Brain microvascular endothelial cell (primary cell): ENCODE results near the gene TOMM6.
A peak's percentile ranks its signal among the peaks of the same experiment; 100 is the strongest.

ENCODE experiments used
- DNase-seq: peaks from one replicate; pipeline ENCODE4 v3.0.0-alpha.2; 2020
- H3K27ac ChIP-seq: fragments of 250-450 bp; sonication (Bioruptor Pico); 2 replicates; pipeline ENCODE4 v1.5.1; 2020; ENCODE audit warnings: mild to moderate bottlenecking, moderate library complexity
- H3K27me3 ChIP-seq: fragments of 250-450 bp; sonication (Bioruptor Pico); replicated peaks from 2 replicates; pipeline ENCODE4 v1.5.1; 2020; ENCODE audit warnings: mild to moderate bottlenecking
- H3K36me3 ChIP-seq: fragments of 250-450 bp; sonication (Bioruptor Pico); replicated peaks from 2 replicates; pipeline ENCODE4 v1.5.1; 2020; ENCODE audit warnings: mild to moderate bottlenecking
- H3K4me3 ChIP-seq: 2 replicates; pipeline ENCODE4 v1.5.1; 2011; ENCODE audit warnings: low read depth, mild to moderate bottlenecking, control low read depth, low read length, moderate library complexity
- in situ Hi-C: cut with HindIII; loops from 2 replicates; pipeline ENCODE4 v1.10.0; 2017; ENCODE audit warnings: low sequenced_read_pairs, low pct_ligation_motif_present
- TF ChIP-seq, protein P1 (sequence below): IDR thresholded peaks from 2 replicates; pipeline ENCODE4 v1.5.1; 2011; ENCODE audit warnings: low read depth, mild to moderate bottlenecking, moderate library complexity, low read length, control low read depth, inconsistent platforms; ENCODE audit errors: missing control alignments

TOMM6 gene

DNA sequence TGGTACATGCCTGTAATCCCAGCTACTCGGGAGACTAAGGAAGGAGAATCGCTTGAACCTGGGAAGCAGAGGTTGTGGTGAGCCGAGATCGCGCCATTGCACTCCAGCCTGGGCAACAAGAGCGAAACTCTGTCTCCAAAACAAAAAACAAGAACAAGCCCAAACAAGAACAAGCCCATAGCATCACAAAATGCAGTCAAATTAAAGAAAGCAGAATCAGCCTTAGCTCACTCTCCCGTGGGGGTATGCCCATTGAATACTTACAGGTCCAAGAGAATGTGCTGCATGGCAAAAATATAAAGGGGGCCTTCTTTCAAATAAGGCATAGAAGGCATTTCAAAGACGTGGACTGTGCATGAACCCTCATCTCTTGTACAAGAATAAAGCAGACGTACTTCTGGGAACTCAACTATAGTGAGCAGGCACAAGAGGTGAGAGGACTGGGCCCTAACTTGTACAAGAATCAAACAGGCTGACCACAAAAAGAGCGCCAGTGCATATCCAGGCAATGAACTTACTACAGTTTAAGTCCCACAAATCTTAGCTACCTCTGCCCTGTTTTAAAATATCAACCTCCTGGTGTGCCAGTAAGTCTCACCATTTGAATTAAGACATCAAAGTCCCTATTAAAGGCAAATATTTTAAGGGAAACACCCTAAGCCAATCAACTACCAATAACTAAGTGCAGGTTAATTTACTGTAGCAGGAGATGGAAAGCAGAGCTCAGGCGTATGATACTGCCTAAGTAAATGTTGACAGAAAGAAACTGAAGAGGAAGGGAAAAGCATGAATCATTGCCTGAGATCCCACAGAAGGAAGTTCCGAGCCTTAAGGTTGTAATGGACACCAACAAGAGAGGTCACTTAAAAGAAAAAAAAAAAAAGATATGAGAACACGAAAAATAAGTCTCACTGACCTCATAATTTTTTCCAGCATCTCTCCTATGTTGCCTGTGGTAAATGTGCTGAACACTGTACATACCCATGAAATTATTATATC lies 37.4 kb downstream of the TOMM6 start:
- Histone ChIP-seq H3K36me3 (no peaks in the 10 kb centered on the region), H3K27ac (peak overlapping the region; percentile 54), H3K27me3 (no peaks in the 10 kb centered on the region), H3K4me3 (no peak overlapping the region)
- in situ Hi-C loops = no loop called here
- TF ChIP-seq, protein P1, sequence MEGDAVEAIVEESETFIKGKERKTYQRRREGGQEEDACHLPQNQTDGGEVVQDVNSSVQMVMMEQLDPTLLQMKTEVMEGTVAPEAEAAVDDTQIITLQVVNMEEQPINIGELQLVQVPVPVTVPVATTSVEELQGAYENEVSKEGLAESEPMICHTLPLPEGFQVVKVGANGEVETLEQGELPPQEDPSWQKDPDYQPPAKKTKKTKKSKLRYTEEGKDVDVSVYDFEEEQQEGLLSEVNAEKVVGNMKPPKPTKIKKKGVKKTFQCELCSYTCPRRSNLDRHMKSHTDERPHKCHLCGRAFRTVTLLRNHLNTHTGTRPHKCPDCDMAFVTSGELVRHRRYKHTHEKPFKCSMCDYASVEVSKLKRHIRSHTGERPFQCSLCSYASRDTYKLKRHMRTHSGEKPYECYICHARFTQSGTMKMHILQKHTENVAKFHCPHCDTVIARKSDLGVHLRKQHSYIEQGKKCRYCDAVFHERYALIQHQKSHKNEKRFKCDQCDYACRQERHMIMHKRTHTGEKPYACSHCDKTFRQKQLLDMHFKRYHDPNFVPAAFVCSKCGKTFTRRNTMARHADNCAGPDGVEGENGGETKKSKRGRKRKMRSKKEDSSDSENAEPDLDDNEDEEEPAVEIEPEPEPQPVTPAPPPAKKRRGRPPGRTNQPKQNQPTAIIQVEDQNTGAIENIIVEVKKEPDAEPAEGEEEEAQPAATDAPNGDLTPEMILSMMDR = no peak
- peak; percentile 66 for DNase-seq

DNA sequence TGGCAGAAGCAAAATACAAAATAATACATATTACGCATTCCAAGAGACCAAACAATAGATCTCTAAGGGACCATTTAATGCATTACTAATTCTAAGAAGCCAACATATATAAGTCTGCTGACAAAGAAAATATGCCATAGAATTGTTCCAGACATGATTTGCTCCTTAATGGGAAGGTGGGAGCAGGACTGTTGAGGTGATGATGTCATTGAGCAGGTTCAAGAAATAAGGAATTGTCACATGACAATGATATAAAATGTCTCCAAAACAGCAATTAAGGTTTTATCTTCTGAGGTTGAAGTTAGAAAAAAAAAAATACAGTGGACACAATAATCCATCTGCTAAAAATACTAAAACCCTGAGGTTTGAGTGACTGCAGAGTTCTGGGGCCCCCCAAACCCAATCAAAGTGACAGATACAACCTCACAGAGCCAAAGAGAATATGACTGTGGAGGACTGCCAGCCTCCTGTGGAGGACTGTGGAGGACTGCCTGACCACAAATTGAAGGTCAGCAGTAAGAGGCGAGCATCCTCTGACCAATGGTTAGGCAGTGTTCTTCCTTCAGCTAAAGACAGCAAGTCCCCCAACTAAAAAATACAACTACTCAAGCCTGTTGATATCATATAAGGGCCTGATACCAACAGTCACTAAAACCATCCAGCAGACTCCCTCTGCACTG lies 39.0 kb downstream of the TOMM6 start:
- TF ChIP-seq, protein P1 = no peak
- H3K27ac ChIP-seq = no peak overlapping the region
- no peaks in the 10 kb centered on the region for H3K27me3 ChIP-seq
- no peaks in the 10 kb centered on the region for H3K36me3 ChIP-seq
- no peak overlapping the region for H3K4me3 ChIP-seq
- in situ Hi-C loops = no loop called here
- no peak for DNase-seq

DNA sequence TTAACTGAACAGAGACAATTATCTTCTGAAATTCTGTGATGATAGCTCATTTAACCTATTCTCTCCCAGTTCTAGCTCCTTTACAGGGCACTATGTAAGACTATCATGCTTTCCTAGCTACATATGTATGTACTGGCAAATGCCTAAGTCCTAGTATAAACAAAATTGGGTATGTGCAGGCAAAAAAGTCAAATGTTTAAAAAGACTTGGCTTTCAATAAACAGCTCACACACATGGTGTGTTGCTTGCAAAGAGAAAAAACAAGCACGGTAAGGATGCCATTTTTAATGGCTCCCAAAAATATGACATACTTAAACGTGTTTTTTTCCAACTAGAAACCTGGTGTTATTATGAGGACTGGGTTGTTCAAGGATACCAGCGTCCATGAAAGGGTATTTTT lies 44.8 kb downstream of the TOMM6 start:
- in situ Hi-C loops = no loop called here
- Histone ChIP-seq H3K27ac (no peak overlapping the region), H3K27me3 (no peaks in the 10 kb centered on the region), H3K36me3 (no peaks in the 10 kb centered on the region), H3K4me3 (no peak overlapping the region)
- no peak for DNase-seq
- TF ChIP-seq, protein P1 = no peak

DNA sequence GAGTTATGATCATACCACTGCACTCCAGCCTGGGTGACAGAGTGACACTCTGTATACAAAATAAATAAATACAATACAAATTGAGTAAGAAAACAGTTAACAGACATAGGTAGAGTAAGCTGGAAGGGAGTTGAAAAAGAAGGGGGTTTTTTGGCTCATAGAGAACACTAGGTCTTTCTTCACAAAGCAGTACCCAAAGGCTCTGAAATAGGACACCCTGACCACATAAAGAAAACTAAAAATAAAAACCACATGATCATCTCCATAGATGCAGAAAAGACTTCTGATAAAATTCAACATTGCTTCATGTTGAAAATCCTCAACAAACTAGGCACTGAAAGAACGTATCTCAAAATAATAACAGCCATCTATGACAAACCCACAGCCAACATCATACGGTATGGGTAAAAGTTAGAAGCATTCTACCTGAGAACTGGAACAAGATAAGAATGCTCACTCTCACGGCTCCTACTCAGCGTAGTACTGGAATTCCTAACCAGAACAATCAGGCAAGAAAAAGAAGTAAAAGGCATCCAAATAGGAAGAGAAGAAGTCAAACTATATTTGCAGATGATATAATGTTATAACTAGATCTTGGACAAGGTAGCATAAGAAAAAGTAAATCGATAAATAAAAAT lies 48.6 kb downstream of the TOMM6 start:
- H3K36me3 ChIP-seq = no peaks in the 10 kb centered on the region
- TF ChIP-seq, protein P1 = no peak
- H3K27ac ChIP-seq = no peak overlapping the region
- in situ Hi-C loops = no loop called here
- DNase-seq = no peak
- H3K4me3 ChIP-seq = no peak overlapping the region
- no peaks in the 10 kb centered on the region for H3K27me3 ChIP-seq

DNA sequence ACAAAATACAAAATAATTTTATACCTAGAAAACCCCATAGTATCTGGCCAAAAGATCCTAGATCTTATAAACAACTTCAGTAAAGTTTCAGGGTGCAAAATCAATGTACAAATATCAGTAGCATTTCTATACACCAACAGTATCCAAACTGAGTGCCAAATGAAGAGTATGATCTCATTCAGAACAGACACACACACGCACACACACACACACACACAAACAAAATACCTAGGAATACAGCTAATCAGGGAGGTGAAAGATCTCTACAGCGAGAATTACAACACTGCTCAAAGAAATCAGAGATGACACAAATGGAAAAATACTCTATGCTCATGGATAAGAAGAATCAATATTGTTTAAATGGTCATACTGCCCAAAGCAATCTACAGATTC lies 49.2 kb downstream of the TOMM6 start:
- no peak overlapping the region for H3K27ac ChIP-seq
- H3K4me3 ChIP-seq = no peak overlapping the region
- H3K36me3 ChIP-seq = no peaks in the 10 kb centered on the region
- TF ChIP-seq, protein P1 = no peak
- in situ Hi-C loops = no loop called here
- DNase-seq = peak; percentile 31
- H3K27me3 ChIP-seq = no peaks in the 10 kb centered on the region
